Tibial artery (tissue), 4 donors: Measurements from ENCODE around the gene AKAP12.

Experiments used
- DNase-seq, 2 donors: peaks; one replicate each; pipeline ENCODE4 v3.0.0-alpha.2; 2019
- H3K27ac ChIP-seq, 2 donors: fragments of 200-600 bp; sonication (generic) in 1 of 2; 1 replicate in 1 of 2; 2 replicates in 1 of 2; pipeline ENCODE4 v1.5.1; 2018 to 2019; ENCODE audit warnings: mild to moderate bottlenecking in 1 of 2
- H3K27me3 ChIP-seq, 2 donors: fragments of 200-600 bp; sonication (generic) in 1 of 2; one replicate each; pipeline versions ENCODE4 v1.5.1 to v1.6.0; 2016 to 2019
- H3K36me3 ChIP-seq, 3 donors: fragments of 200-600 bp; sonication (generic) in 2 of 3; one replicate each; pipeline ENCODE4 v1.5.1; 2016 to 2019; ENCODE audit warnings: mild to moderate bottlenecking in 2 of 3
- H3K4me1 ChIP-seq, 4 donors: fragments of 200-600 bp; sonication (generic) in 2 of 4; 1 replicate in 3 of 4; 2 replicates in 1 of 4; pipeline ENCODE4 v1.5.1; 2016 to 2019
- H3K4me3 ChIP-seq, 2 donors: fragments of 200-600 bp; sonication (generic) in 1 of 2; 1 replicate in 1 of 2; 2 replicates in 1 of 2; pipeline ENCODE4 v1.5.1; 2018 to 2019; ENCODE audit warnings: mild to moderate bottlenecking in 2 of 2
- H3K9me3 ChIP-seq, 3 donors: fragments of 200-600 bp; sonication (generic) in 1 of 3; one replicate each; pipeline ENCODE4 v1.5.1; 2016 to 2019
- CTCF ChIP-seq, 2 experiments: fragments of 200-600 bp in 1 of 2; fragments of 450-650 bp in 1 of 2; IDR thresholded peaks; one replicate each; pipeline ENCODE4 v1.5.1; 2017 to 2019; ENCODE audit warnings: antibody characterized with exemption in 2 of 2, mild to moderate bottlenecking in 1 of 2, moderate library complexity in 1 of 2
- intact Hi-C: fragments of 100-400 bp; cut with DNase I; formaldehyde crosslinking; loops from one replicate; pipeline ENCODE4 v1.15.0; 2023; ENCODE audit warnings: low total_unique reads

AKAP12 gene

DNA sequence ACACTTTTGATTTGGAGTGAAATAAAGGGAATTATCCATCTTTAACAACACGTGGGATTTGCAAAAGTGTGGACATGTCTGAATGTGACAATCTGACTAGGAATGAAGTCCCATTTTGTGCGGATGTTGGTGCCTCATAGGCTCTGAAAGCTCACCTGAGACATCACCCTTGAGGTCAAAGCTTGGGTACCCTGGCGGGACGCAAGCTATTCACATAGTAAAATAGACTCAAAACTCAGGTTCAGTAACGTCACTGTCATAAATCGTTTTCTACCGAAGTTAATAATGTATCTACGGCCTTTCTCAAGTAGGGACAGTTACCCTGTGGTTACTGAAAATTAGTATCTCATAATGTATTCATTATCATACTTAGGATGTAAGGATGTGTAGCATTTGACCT is 61.8 kb downstream of the AKAP12 start:
- Histone ChIP-seq H3K9me3 (no peaks in the 10 kb centered on the region), H3K27me3 (no peaks in the 10 kb centered on the region), H3K4me3 (no peak overlapping the region), H3K27ac (no peak overlapping the region), H3K4me1 (peaks cover 0 to 30% (median 11%) of the 10 kb centered on the region in 4 donors), H3K36me3 (peaks cover 0 to 7% (median 0%) of the 10 kb centered on the region in 3 donors)
- no peak for TF ChIP-seq CTCF (IDR thresholded peaks at IDR 0.05)
- intact Hi-C loops, result no loop called here
- no peak for DNase-seq

GRCh38 chr6:151303231-151303630 is 63.5 kb downstream of the AKAP12 start:
- H3K4me3 ChIP-seq, result no peak overlapping the region
- no peaks in the 10 kb centered on the region for H3K27me3 ChIP-seq
- TF ChIP-seq CTCF (IDR thresholded peaks at IDR 0.05), result no peak
- H3K36me3 ChIP-seq, result peaks cover 0 to 7% (median 6%) of the 10 kb centered on the region in 3 donors
- H3K9me3 ChIP-seq, result no peaks in the 10 kb centered on the region
- intact Hi-C loops, result no loop called here
- no peak overlapping the region for H3K27ac ChIP-seq
- peaks cover 0 to 26% (median 11%) of the 10 kb centered on the region in 4 donors for H3K4me1 ChIP-seq
- no peak for DNase-seq

- DNase-seq, result no peak
- Histone ChIP-seq H3K4me3 (no peak overlapping the region), H3K9me3 (no peaks in the 10 kb centered on the region), H3K27ac (no peak overlapping the region), H3K27me3 (no peaks in the 10 kb centered on the region), H3K4me1 (peaks cover 0 to 6% (median 0%) of the 10 kb centered on the region in 4 donors), H3K36me3 (peaks cover 0 to 7% (median 6%) of the 10 kb centered on the region in 3 donors)
- no peak for TF ChIP-seq CTCF (IDR thresholded peaks at IDR 0.05)
- intact Hi-C loops, result no loop called here
Measured at GRCh38 chr6:151306269-151306783, 66.6 kb downstream of the AKAP12 start.

- no peak for TF ChIP-seq CTCF (IDR thresholded peaks at IDR 0.05)
- Histone ChIP-seq H3K36me3 (peaks cover 0 to 6% (median 6%) of the 10 kb centered on the region in 3 donors), H3K9me3 (no peaks in the 10 kb centered on the region), H3K27me3 (no peaks in the 10 kb centered on the region), H3K4me3 (no peak overlapping the region), H3K27ac (no peak overlapping the region), H3K4me1 (peaks cover 0 to 5% (median 0%) of the 10 kb centered on the region in 4 donors)
- intact Hi-C loops, result no loop called here
- no peak for DNase-seq
Measured at GRCh38 chr6:151307501-151307900, 67.7 kb downstream of the AKAP12 start.

DNA sequence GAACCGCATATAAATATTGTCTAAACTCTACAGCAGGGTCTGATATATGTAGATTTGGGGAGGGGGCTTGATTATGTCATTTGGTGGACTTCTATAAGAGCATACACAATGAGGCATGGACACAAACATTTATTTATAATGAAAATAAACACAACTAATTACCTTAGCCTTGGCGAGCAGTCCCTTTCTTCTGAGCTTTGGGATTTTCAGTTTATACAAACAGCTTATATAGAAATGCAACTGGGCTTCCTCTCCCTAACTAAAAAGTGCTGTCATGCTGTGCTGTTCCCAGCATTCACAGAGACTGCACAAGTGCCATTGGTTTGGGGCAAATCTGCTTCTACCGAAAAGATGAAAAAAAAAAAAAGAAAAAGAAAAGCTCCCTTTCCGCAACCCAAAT is 69.9 kb downstream of the AKAP12 start:
- no peaks in the 10 kb centered on the region for H3K27me3 ChIP-seq
- no peak overlapping the region for H3K4me3 ChIP-seq
- no peak for TF ChIP-seq CTCF (IDR thresholded peaks at IDR 0.05)
- H3K4me1 ChIP-seq, result peaks cover 0 to 5% (median 0%) of the 10 kb centered on the region in 4 donors
- no peak for DNase-seq
- H3K9me3 ChIP-seq, result no peaks in the 10 kb centered on the region
- H3K27ac ChIP-seq, result no peak overlapping the region
- peaks cover 0 to 6% (median 0%) of the 10 kb centered on the region in 3 donors for H3K36me3 ChIP-seq
- intact Hi-C loops, result no loop called here

DNA sequence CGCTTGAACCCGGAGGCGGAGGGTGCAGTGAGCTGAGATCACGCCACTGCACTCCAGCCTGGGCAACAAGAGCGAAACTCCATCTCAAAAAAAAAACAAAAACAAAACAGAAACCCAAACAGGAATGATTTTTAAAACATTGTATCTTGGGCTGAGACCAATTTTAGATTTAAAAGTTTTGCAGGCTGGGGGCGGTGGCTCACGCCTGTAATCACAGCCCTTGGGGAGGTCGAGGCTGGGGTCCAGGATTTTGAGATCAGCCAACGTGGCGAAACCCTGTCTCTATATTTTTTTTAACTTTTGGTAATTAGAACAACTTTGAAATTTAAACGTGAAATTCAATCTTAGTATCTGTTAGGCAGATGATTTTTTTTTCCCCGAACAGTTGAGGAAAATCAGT is 70.5 kb downstream of the AKAP12 start:
- no peak for TF ChIP-seq CTCF (IDR thresholded peaks at IDR 0.05)
- Histone ChIP-seq H3K9me3 (no peaks in the 10 kb centered on the region), H3K36me3 (peaks cover 0 to 6% (median 0%) of the 10 kb centered on the region in 3 donors), H3K4me3 (no peak overlapping the region), H3K27ac (no peak overlapping the region), H3K4me1 (peaks cover 0 to 5% (median 0%) of the 10 kb centered on the region in 4 donors), H3K27me3 (no peaks in the 10 kb centered on the region)
- DNase-seq, result no peak
- intact Hi-C loops, result no loop called here
